ENCODE data around the gene NRDC. TPM values are rescaled to one million over a fixed set of nuclear protein-coding genes. Genes with fewer than 3 reads are reported as not detected.

NRDC gene
- total and polyA plus RNA-seq, 5 donors from 2014 or later: 62.4 to 143 (median 75.5) TPM

- no peak overlapping the region for H3K27ac ChIP-seq (ENCODE audit: insufficient read depth, low read length, poor library complexity, severe bottlenecking)
- Mint-ChIP-seq H3K27me3 (peaks cover 35% of the 10 kb centered on the region), H3K4me1 (no peaks in the 10 kb centered on the region), H3K4me3 (no peak overlapping the region), H3K36me3 (no peaks in the 10 kb centered on the region), H3K9me3 (peaks cover 0 to 2% (median 0%) of the 10 kb centered on the region in 7 donors), H3K27ac (no peak overlapping the region)
- ATAC-seq (ENCODE audit: low read depth in 2 of 2) (no peak), DNase-seq (no peak)
- no peaks in the 10 kb centered on the region for H3K36me3 ChIP-seq (ENCODE audit: control insufficient read depth, insufficient read depth, low read length)
- no peaks in the 10 kb centered on the region for H3K4me1 ChIP-seq (ENCODE audit: control insufficient read depth, insufficient read depth, low read length, poor library complexity, severe bottlenecking)
- H3K4me3 ChIP-seq (ENCODE audit: low read depth, low read length): no peak overlapping the region
- H3K9me3 ChIP-seq (ENCODE audit: control insufficient read depth in 2 of 2, low read length in 2 of 2): no peaks in the 10 kb centered on the region
- peaks cover 10% of the 10 kb centered on the region for H3K27me3 ChIP-seq (ENCODE audit: control insufficient read depth, insufficient read depth, low read length)
Observed at GRCh38 chr1:51919684-51920083, 41.2 kb upstream of the NRDC start.

GRCh38 chr1:51916587-51917405 lies 38.3 kb upstream of the NRDC start:
- H3K4me3 ChIP-seq (ENCODE audit: low read depth, low read length): no peak overlapping the region
- Mint-ChIP-seq H3K36me3 (no peaks in the 10 kb centered on the region), H3K27me3 (peaks cover 37% of the 10 kb centered on the region), H3K4me1 (no peaks in the 10 kb centered on the region), H3K27ac (no peak overlapping the region), H3K4me3 (no peak overlapping the region), H3K9me3 (peaks cover 0 to 2% (median 0%) of the 10 kb centered on the region in 7 donors)
- no peaks in the 10 kb centered on the region for H3K36me3 ChIP-seq (ENCODE audit: control insufficient read depth, insufficient read depth, low read length)
- no peaks in the 10 kb centered on the region for H3K9me3 ChIP-seq (ENCODE audit: control insufficient read depth in 2 of 2, low read length in 2 of 2)
- peaks cover 10% of the 10 kb centered on the region for H3K27me3 ChIP-seq (ENCODE audit: control insufficient read depth, insufficient read depth, low read length)
- DNase-seq (no peak), ATAC-seq (ENCODE audit: low read depth in 2 of 2) (no peak)
- no peaks in the 10 kb centered on the region for H3K4me1 ChIP-seq (ENCODE audit: control insufficient read depth, insufficient read depth, low read length, poor library complexity, severe bottlenecking)
- H3K27ac ChIP-seq (ENCODE audit: insufficient read depth, low read length, poor library complexity, severe bottlenecking): no peak overlapping the region

GRCh38 chr1:51915951-51916350 lies 37.4 kb upstream of the NRDC start:
- H3K9me3 Mint-ChIP-seq: peaks cover 0 to 2% (median 0%) of the 10 kb centered on the region in 7 donors
- H3K27ac Mint-ChIP-seq: no peak overlapping the region
- peaks cover 12% of the 10 kb centered on the region for H3K27me3 ChIP-seq (ENCODE audit: control insufficient read depth, insufficient read depth, low read length)
- no peaks in the 10 kb centered on the region for H3K36me3 ChIP-seq (ENCODE audit: control insufficient read depth, insufficient read depth, low read length)
- H3K4me1 ChIP-seq (ENCODE audit: control insufficient read depth, insufficient read depth, low read length, poor library complexity, severe bottlenecking): no peaks in the 10 kb centered on the region
- H3K4me3 ChIP-seq (ENCODE audit: low read depth, low read length): no peak overlapping the region
- no peaks in the 10 kb centered on the region for H3K9me3 ChIP-seq (ENCODE audit: control insufficient read depth in 2 of 2, low read length in 2 of 2)
- DNase-seq (no peak), ATAC-seq (ENCODE audit: low read depth in 2 of 2) (no peak)
- no peaks in the 10 kb centered on the region for H3K36me3 Mint-ChIP-seq
- no peak overlapping the region for H3K4me3 Mint-ChIP-seq
- H3K27ac ChIP-seq (ENCODE audit: insufficient read depth, low read length, poor library complexity, severe bottlenecking): no peak overlapping the region
- H3K4me1 Mint-ChIP-seq: no peaks in the 10 kb centered on the region
- H3K27me3 Mint-ChIP-seq: peaks cover 34% of the 10 kb centered on the region

GRCh38 chr1:51912881-51913280 lies 34.4 kb upstream of the NRDC start:
- Mint-ChIP-seq H3K27ac (no peak overlapping the region), H3K36me3 (no peaks in the 10 kb centered on the region), H3K27me3 (peaks cover 18% of the 10 kb centered on the region), H3K9me3 (peaks cover 0 to 5% (median 0%) of the 10 kb centered on the region in 7 donors), H3K4me3 (no peak overlapping the region), H3K4me1 (no peaks in the 10 kb centered on the region)
- Histone ChIP-seq H3K4me1 (ENCODE audit: control insufficient read depth, insufficient read depth, low read length, poor library complexity, severe bottlenecking) (no peaks in the 10 kb centered on the region), H3K36me3 (ENCODE audit: control insufficient read depth, insufficient read depth, low read length) (no peaks in the 10 kb centered on the region), H3K27me3 (ENCODE audit: control insufficient read depth, insufficient read depth, low read length) (peaks cover 23% of the 10 kb centered on the region), H3K4me3 (ENCODE audit: low read depth, low read length) (no peak overlapping the region), H3K9me3 (ENCODE audit: control insufficient read depth in 2 of 2, low read length in 2 of 2) (no peaks in the 10 kb centered on the region), H3K27ac (ENCODE audit: insufficient read depth, low read length, poor library complexity, severe bottlenecking) (no peak overlapping the region)
- DNase-seq (no peak), ATAC-seq (ENCODE audit: low read depth in 2 of 2) (no peak)

GRCh38 chr1:51910221-51911000 lies 31.9 kb upstream of the NRDC start:
- peaks cover 20% of the 10 kb centered on the region for H3K27me3 ChIP-seq (ENCODE audit: control insufficient read depth, insufficient read depth, low read length)
- no peak overlapping the region for H3K27ac ChIP-seq (ENCODE audit: insufficient read depth, low read length, poor library complexity, severe bottlenecking)
- no peaks in the 10 kb centered on the region for H3K9me3 ChIP-seq (ENCODE audit: control insufficient read depth in 2 of 2, low read length in 2 of 2)
- no peak for DNase-seq
- no peaks in the 10 kb centered on the region for H3K4me1 Mint-ChIP-seq
- no peak overlapping the region for H3K4me3 Mint-ChIP-seq
- peaks cover 0 to 9% (median 4%) of the 10 kb centered on the region in 7 donors for H3K9me3 Mint-ChIP-seq
- ATAC-seq (ENCODE audit: low read depth in 2 of 2): no peak
- no peak overlapping the region for H3K27ac Mint-ChIP-seq
- no peak overlapping the region for H3K4me3 ChIP-seq (ENCODE audit: low read depth, low read length)
- H3K27me3 Mint-ChIP-seq: peaks cover 20% of the 10 kb centered on the region
- no peaks in the 10 kb centered on the region for H3K4me1 ChIP-seq (ENCODE audit: control insufficient read depth, insufficient read depth, low read length, poor library complexity, severe bottlenecking)
- no peaks in the 10 kb centered on the region for H3K36me3 Mint-ChIP-seq
- H3K36me3 ChIP-seq (ENCODE audit: control insufficient read depth, insufficient read depth, low read length): no peaks in the 10 kb centered on the region

GRCh38 chr1:51908499-51908898 lies 30.0 kb upstream of the NRDC start:
- Histone ChIP-seq H3K27ac (ENCODE audit: insufficient read depth, low read length, poor library complexity, severe bottlenecking) (no peak overlapping the region), H3K27me3 (ENCODE audit: control insufficient read depth, insufficient read depth, low read length) (peaks cover 17% of the 10 kb centered on the region), H3K36me3 (ENCODE audit: control insufficient read depth, insufficient read depth, low read length) (no peaks in the 10 kb centered on the region), H3K4me3 (ENCODE audit: low read depth, low read length) (no peak overlapping the region), H3K9me3 (ENCODE audit: control insufficient read depth in 2 of 2, low read length in 2 of 2) (no peaks in the 10 kb centered on the region), H3K4me1 (ENCODE audit: control insufficient read depth, insufficient read depth, low read length, poor library complexity, severe bottlenecking) (no peaks in the 10 kb centered on the region)
- ATAC-seq (ENCODE audit: low read depth in 2 of 2) (no peak), DNase-seq (no peak)
- Mint-ChIP-seq H3K27ac (peak overlapping the region in 1 of 3 donors; percentile 54), H3K4me3 (no peak overlapping the region), H3K9me3 (peaks cover 0 to 10% (median 4%) of the 10 kb centered on the region in 7 donors), H3K4me1 (no peaks in the 10 kb centered on the region), H3K27me3 (peaks cover 14% of the 10 kb centered on the region), H3K36me3 (no peaks in the 10 kb centered on the region)

- Histone ChIP-seq H3K27ac (ENCODE audit: insufficient read depth, low read length, poor library complexity, severe bottlenecking) (no peak overlapping the region), H3K4me3 (ENCODE audit: low read depth, low read length) (no peak overlapping the region), H3K4me1 (ENCODE audit: control insufficient read depth, insufficient read depth, low read length, poor library complexity, severe bottlenecking) (no peaks in the 10 kb centered on the region), H3K27me3 (ENCODE audit: control insufficient read depth, insufficient read depth, low read length) (peaks cover 17% of the 10 kb centered on the region), H3K9me3 (ENCODE audit: control insufficient read depth in 2 of 2, low read length in 2 of 2) (no peaks in the 10 kb centered on the region), H3K36me3 (ENCODE audit: control insufficient read depth, insufficient read depth, low read length) (no peaks in the 10 kb centered on the region)
- H3K36me3 Mint-ChIP-seq: no peaks in the 10 kb centered on the region
- H3K4me3 Mint-ChIP-seq: no peak overlapping the region
- H3K9me3 Mint-ChIP-seq: peaks cover 0 to 10% (median 4%) of the 10 kb centered on the region in 7 donors
- H3K27ac Mint-ChIP-seq: peak overlapping the region in 1 of 3 donors; percentile 54
- peaks cover 14% of the 10 kb centered on the region for H3K27me3 Mint-ChIP-seq
- no peak for DNase-seq
- no peaks in the 10 kb centered on the region for H3K4me1 Mint-ChIP-seq
- ATAC-seq (ENCODE audit: low read depth in 2 of 2): peak in 1 of 2 donors; percentile 24
Observed at GRCh38 chr1:51907079-51907702, 28.7 kb upstream of the NRDC start.

All from CD4-positive, CD25-positive, alpha-beta regulatory T cell (primary cell).